HG02852 (cell line): ENCODE measurements around the gene ANO4.
"Not testable (repeated sequence)": the region's sequence is repeated elsewhere in the genome, so short reads cannot be mapped to it uniquely, and the experiment has no call there.

Source experiments
- ATAC-seq: cut with Tn5 transposase; IDR thresholded peaks from one replicate; pipeline ENCODE4 v1.9.1; 2021; ENCODE audit warnings: mild to moderate bottlenecking, moderate library complexity; ENCODE audit not compliant: unreplicated experiment

Gene ANO4

GRCh38 chr12:101078536-101079285 lies 284.1 kb downstream of the ANO4 start:
- no peak for ATAC-seq

- no peak for ATAC-seq
These were observed 288.1 kb downstream of the ANO4 start for GRCh38 chr12:101082706-101083105.

- ATAC-seq, result no peak
These were observed 292.0 kb downstream of the ANO4 start for GRCh38 chr12:101086490-101087135.

- ATAC-seq, result no peak
These were observed 293.3 kb downstream of the ANO4 start for GRCh38 chr12:101087920-101088319.

- ATAC-seq, result no peak
These were observed 294.7 kb downstream of the ANO4 start for GRCh38 chr12:101089271-101089670.

- not testable (repeated sequence) for ATAC-seq
These were observed 295.6 kb downstream of the ANO4 start for GRCh38 chr12:101090222-101090621.

GRCh38 chr12:101097829-101098580 lies 303.4 kb downstream of the ANO4 start:
- ATAC-seq, result no peak

GRCh38 chr12:101107032-101107763 lies 312.6 kb downstream of the ANO4 start:
- no peak for ATAC-seq

GRCh38 chr12:101108130-101108529 lies 313.6 kb downstream of the ANO4 start:
- ATAC-seq, result no peak

- ATAC-seq, result no peak
These were observed 316.3 kb downstream of the ANO4 start for GRCh38 chr12:101110866-101111265.

- no peak for ATAC-seq
These were observed 316.9 kb downstream of the ANO4 start for GRCh38 chr12:101111441-101111840.

GRCh38 chr12:101115326-101115725 lies 320.8 kb downstream of the ANO4 start:
- ATAC-seq, result no peak

GRCh38 chr12:101116911-101117310 lies 322.3 kb downstream of the ANO4 start:
- no peak for ATAC-seq

- no peak for ATAC-seq
These were observed 323.3 kb downstream of the ANO4 start for GRCh38 chr12:101117842-101118241.

- ATAC-seq, result no peak
These were observed 333.1 kb downstream of the ANO4 start for GRCh38 chr12:101127521-101128219.

GRCh38 chr12:101145777-101146431 lies 351.3 kb downstream of the ANO4 start:
- not testable (repeated sequence) for ATAC-seq

- no peak for ATAC-seq
These were observed 370.7 kb downstream of the ANO4 start for GRCh38 chr12:101165319-101165718.

GRCh38 chr12:101166866-101167265 lies 372.3 kb downstream of the ANO4 start:
- no peak for ATAC-seq

- ATAC-seq, result no peak
These were observed 373.4 kb downstream of the ANO4 start for GRCh38 chr12:101168001-101168400.

GRCh38 chr12:101172316-101172715 lies 377.7 kb downstream of the ANO4 start:
- ATAC-seq, result no peak
